Keratinocyte (primary cell): ENCODE measurements around the gene KTN1. TPM values are rescaled to one million over a fixed set of nuclear protein-coding genes. Genes with fewer than 3 reads are reported as not detected.

Source experiments
- DNase-seq: peaks from one replicate; pipeline ENCODE4 v3.0.0-alpha.2; 2011; ENCODE audit warnings: low read depth, missing footprints, low spot score
- FAIRE-seq: peaks from 2 replicates; lab custom pipeline; 2011; peaks lifted over from hg19 to GRCh38; lab: Jason Lieb, UNC
- H2AFZ ChIP-seq: 2 replicates; pipeline ENCODE4 v1.6.0; 2012; ENCODE audit warnings: low read length, control low read depth, inconsistent platforms; ENCODE audit not compliant: control insufficient read depth
- H3K27ac ChIP-seq: 2 replicates; pipeline ENCODE4 v1.5.1; 2011; ENCODE audit warnings: low read length; ENCODE audit not compliant: control insufficient read depth, insufficient read depth
- H3K27me3 ChIP-seq: 3 replicates; pipeline ENCODE4 v1.6.0; 2011; ENCODE audit warnings: low read length; ENCODE audit not compliant: control insufficient read depth, insufficient read depth; ENCODE audit errors: extremely low read depth
- H3K36me3 ChIP-seq, 2 experiments: 2 replicates in 1 of 2; 3 replicates in 1 of 2; pipeline ENCODE4 v1.5.1; 2011; ENCODE audit warnings: low read length in 2 of 2, mild to moderate bottlenecking in 1 of 2; ENCODE audit not compliant: control insufficient read depth in 2 of 2, insufficient read depth in 2 of 2; ENCODE audit errors: extremely low read depth in 1 of 2
- H3K4me1 ChIP-seq: 3 replicates; pipeline ENCODE4 v1.5.1; 2011; ENCODE audit warnings: low read length; ENCODE audit not compliant: control insufficient read depth, insufficient read depth; ENCODE audit errors: extremely low read depth
- H3K4me2 ChIP-seq: 3 replicates; pipeline ENCODE4 v1.6.0; 2011; ENCODE audit warnings: low read depth, low read length; ENCODE audit not compliant: control insufficient read depth, insufficient read depth; ENCODE audit errors: extremely low read depth
- H3K4me3 ChIP-seq, 3 experiments: fragments of 200-600 bp in 1 of 3; sonication (generic) in 1 of 3; 2 replicates in 2 of 3; 3 replicates in 1 of 3; pipeline ENCODE4 v1.5.1; 2011 to 2016; ENCODE audit warnings: low read length in 3 of 3, mild to moderate bottlenecking in 3 of 3, control low read depth in 2 of 3, inconsistent platforms in 1 of 3, low read depth in 1 of 3, mixed read lengths in 1 of 3, mixed run types in 1 of 3, moderate library complexity in 1 of 3; ENCODE audit not compliant: control insufficient read depth in 2 of 3, insufficient read depth in 2 of 3; ENCODE audit errors: extremely low read depth in 1 of 3
- H3K79me2 ChIP-seq: 2 replicates; pipeline ENCODE4 v1.6.0; 2012; ENCODE audit warnings: low read length; ENCODE audit not compliant: control insufficient read depth, insufficient read depth
- H3K9ac ChIP-seq: 3 replicates; pipeline ENCODE4 v1.6.0; 2011; ENCODE audit warnings: low read length; ENCODE audit not compliant: control insufficient read depth, insufficient read depth; ENCODE audit errors: extremely low read depth
- H3K9me1 ChIP-seq: 3 replicates; pipeline ENCODE4 v1.6.0; 2011; ENCODE audit warnings: low read length; ENCODE audit not compliant: control insufficient read depth, insufficient read depth; ENCODE audit errors: extremely low read depth
- H3K9me3 ChIP-seq: 2 replicates; pipeline ENCODE4 v1.5.1; 2012; ENCODE audit warnings: low read depth, low read length; ENCODE audit not compliant: control insufficient read depth
- H4K20me1 ChIP-seq: 3 replicates; pipeline ENCODE4 v1.6.0; 2011; ENCODE audit warnings: low read length; ENCODE audit not compliant: control insufficient read depth, insufficient read depth; ENCODE audit errors: extremely low read depth
- CTCF ChIP-seq, 3 experiments: IDR thresholded peaks in 1 of 3; conservative IDR thresholded peaks in 1 of 3; optimal IDR thresholded peaks in 1 of 3; 2 replicates in 2 of 3; 3 replicates in 1 of 3; pipeline versions ENCODE3 to v1.5.1; 2011; ENCODE audit warnings: low read length in 3 of 3, mild to moderate bottlenecking in 3 of 3, moderate library complexity in 2 of 3, control low read depth in 1 of 3, inconsistent platforms in 1 of 3; ENCODE audit not compliant: insufficient read depth in 2 of 3; ENCODE audit errors: extremely low read depth in 1 of 3
- EZH2 ChIP-seq: IDR thresholded peaks from one replicate; pipeline ENCODE4 v1.6.1; 2012; ENCODE audit warnings: inconsistent platforms, mild to moderate bottlenecking, low read length, moderate library complexity
- dilution Hi-C: fragments of 300-500 bp; cut with MboI; formaldehyde crosslinking; loops from one replicate; pipeline ENCODE4 v1.7.0; 2020; ENCODE audit warnings: low sequenced_read_pairs; ENCODE audit not compliant: extremely low pct_ligation_motif_present
- polyA plus RNA-seq, 5 experiments: library from polyadenylated mRNA; depleted of rRNA in 3 of 5; stranded (reverse) in 3 of 5; stranded (forward) in 1 of 5; unstranded in 1 of 5; fragments of >200 nt; gene quantifications; 1 replicate in 1 of 5; 2 replicates in 3 of 5; 3 replicates in 1 of 5; pipeline versions ENCODE4 v1.2.1 to v1.2.3, GENCODE V29; 2011 to 2012; ENCODE audit warnings: missing spikeins in 2 of 5, low read depth in 1 of 5, low replicate concordance in 1 of 5

Gene KTN1
- polyA plus RNA-seq, 1 donor (not counting 4 experiments of a cell fraction or from before 2014, with no cell fraction given): 121 TPM

GRCh38 chr14:55702511-55702910 lies 122.5 kb downstream of the KTN1 start:
- H3K27ac ChIP-seq: no peak overlapping the region
- no peaks in the 10 kb centered on the region for H4K20me1 ChIP-seq
- no peak overlapping the region for H3K9ac ChIP-seq
- peaks cover 4% of the 10 kb centered on the region for H3K9me3 ChIP-seq
- H3K9me1 ChIP-seq: no peaks in the 10 kb centered on the region
- H3K36me3 ChIP-seq: no peaks in the 10 kb centered on the region
- no peaks in the 10 kb centered on the region for H3K79me2 ChIP-seq
- TF ChIP-seq CTCF (optimal IDR thresholded peaks at IDR 0.05 in 1 of 3, IDR thresholded peaks at IDR 0.05 in 1 of 3, conservative IDR thresholded peaks at IDR 0.05 in 1 of 3; ENCODE audit: extremely low read depth in 1 of 3, insufficient read depth in 2 of 3, low read length in 3 of 3) (no peak), EZH2 (no peak)
- H3K27me3 ChIP-seq: no peaks in the 10 kb centered on the region
- peaks cover 18% of the 10 kb centered on the region for H3K4me1 ChIP-seq
- dilution Hi-C loops: no loop called here
- no peak overlapping the region for H3K4me2 ChIP-seq
- no peak for FAIRE-seq
- H2AFZ ChIP-seq: no peak overlapping the region
- no peak overlapping the region for H3K4me3 ChIP-seq
- DNase-seq: no peak

GRCh38 chr14:55704654-55705053 lies 124.6 kb downstream of the KTN1 start:
- no peak for DNase-seq
- Histone ChIP-seq H3K27ac (no peak overlapping the region), H3K9me1 (no peaks in the 10 kb centered on the region), H2AFZ (no peak overlapping the region), H3K4me1 (peaks cover 10% of the 10 kb centered on the region), H4K20me1 (no peaks in the 10 kb centered on the region), H3K36me3 (no peaks in the 10 kb centered on the region), H3K9me3 (peaks cover 4% of the 10 kb centered on the region), H3K79me2 (no peaks in the 10 kb centered on the region), H3K27me3 (no peaks in the 10 kb centered on the region), H3K4me3 (no peak overlapping the region), H3K4me2 (no peak overlapping the region), H3K9ac (no peak overlapping the region)
- no peak for TF ChIP-seq CTCF (optimal IDR thresholded peaks at IDR 0.05 in 1 of 3, IDR thresholded peaks at IDR 0.05 in 1 of 3, conservative IDR thresholded peaks at IDR 0.05 in 1 of 3; ENCODE audit: extremely low read depth in 1 of 3, insufficient read depth in 2 of 3, low read length in 3 of 3)
- TF ChIP-seq EZH2: no peak
- FAIRE-seq: no peak
- dilution Hi-C loops: no loop called here
